SH-SY5Y (cell line): ENCODE results near the gene CHRD.

Experiments used
- GATA2 ChIP-seq: IDR thresholded peaks from 2 replicates; pipeline ENCODE4 v1.6.1; 2011; ENCODE audit warnings: mild to moderate bottlenecking, low read depth, low read length
- GATA3 ChIP-seq: IDR thresholded peaks from 2 replicates; pipeline ENCODE4 v1.6.1; 2011; ENCODE audit warnings: low read depth, mild to moderate bottlenecking, low read length, moderate library complexity

- TF ChIP-seq GATA3 (no peak), GATA2 (no peak)
Observed at GRCh38 chr3:184439096-184439495, 59.2 kb downstream of the CHRD start.
